Measurements from ENCODE around the gene MACROD2.

Gene MACROD2

GRCh38 chr20:14701326-14701725, 706.0 kb downstream of the MACROD2 start:
- TF ChIP-seq, protein P1, sequence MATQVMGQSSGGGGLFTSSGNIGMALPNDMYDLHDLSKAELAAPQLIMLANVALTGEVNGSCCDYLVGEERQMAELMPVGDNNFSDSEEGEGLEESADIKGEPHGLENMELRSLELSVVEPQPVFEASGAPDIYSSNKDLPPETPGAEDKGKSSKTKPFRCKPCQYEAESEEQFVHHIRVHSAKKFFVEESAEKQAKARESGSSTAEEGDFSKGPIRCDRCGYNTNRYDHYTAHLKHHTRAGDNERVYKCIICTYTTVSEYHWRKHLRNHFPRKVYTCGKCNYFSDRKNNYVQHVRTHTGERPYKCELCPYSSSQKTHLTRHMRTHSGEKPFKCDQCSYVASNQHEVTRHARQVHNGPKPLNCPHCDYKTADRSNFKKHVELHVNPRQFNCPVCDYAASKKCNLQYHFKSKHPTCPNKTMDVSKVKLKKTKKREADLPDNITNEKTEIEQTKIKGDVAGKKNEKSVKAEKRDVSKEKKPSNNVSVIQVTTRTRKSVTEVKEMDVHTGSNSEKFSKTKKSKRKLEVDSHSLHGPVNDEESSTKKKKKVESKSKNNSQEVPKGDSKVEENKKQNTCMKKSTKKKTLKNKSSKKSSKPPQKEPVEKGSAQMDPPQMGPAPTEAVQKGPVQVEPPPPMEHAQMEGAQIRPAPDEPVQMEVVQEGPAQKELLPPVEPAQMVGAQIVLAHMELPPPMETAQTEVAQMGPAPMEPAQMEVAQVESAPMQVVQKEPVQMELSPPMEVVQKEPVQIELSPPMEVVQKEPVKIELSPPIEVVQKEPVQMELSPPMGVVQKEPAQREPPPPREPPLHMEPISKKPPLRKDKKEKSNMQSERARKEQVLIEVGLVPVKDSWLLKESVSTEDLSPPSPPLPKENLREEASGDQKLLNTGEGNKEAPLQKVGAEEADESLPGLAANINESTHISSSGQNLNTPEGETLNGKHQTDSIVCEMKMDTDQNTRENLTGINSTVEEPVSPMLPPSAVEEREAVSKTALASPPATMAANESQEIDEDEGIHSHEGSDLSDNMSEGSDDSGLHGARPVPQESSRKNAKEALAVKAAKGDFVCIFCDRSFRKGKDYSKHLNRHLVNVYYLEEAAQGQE (IDR thresholded peaks at IDR 0.05; ENCODE audit: insufficient read depth in 1 of 2, low read depth in 2 of 2, low read length in 2 of 2) = no peak
- no peak for TF ChIP-seq FOXP2 (optimal IDR thresholded peaks at IDR 0.05; ENCODE audit: borderline replicate concordance, extremely low read depth, extremely low read length, insufficient read depth)
- no peak for TF ChIP-seq TAF1 (IDR thresholded peaks at IDR 0.05; ENCODE audit: borderline replicate concordance, insufficient read depth, low read length)
- no peak for TF ChIP-seq POLR2AphosphoS5 (IDR thresholded peaks at IDR 0.05; ENCODE audit: low read depth, low read length)
- no peak for TF ChIP-seq SIN3A (IDR thresholded peaks at IDR 0.05; ENCODE audit: borderline replicate concordance, insufficient read depth, low read length)

GRCh38 chr20:14706555-14706954, 711.2 kb downstream of the MACROD2 start:
- TF ChIP-seq SIN3A (IDR thresholded peaks at IDR 0.05; ENCODE audit: borderline replicate concordance, insufficient read depth, low read length) = no peak
- no peak for TF ChIP-seq TAF1 (IDR thresholded peaks at IDR 0.05; ENCODE audit: borderline replicate concordance, insufficient read depth, low read length)
- no peak for TF ChIP-seq FOXP2 (optimal IDR thresholded peaks at IDR 0.05; ENCODE audit: borderline replicate concordance, extremely low read depth, extremely low read length, insufficient read depth)
- TF ChIP-seq POLR2AphosphoS5 (IDR thresholded peaks at IDR 0.05; ENCODE audit: low read depth, low read length) = no peak
- TF ChIP-seq, protein P1 (IDR thresholded peaks at IDR 0.05; ENCODE audit: insufficient read depth in 1 of 2, low read depth in 2 of 2, low read length in 2 of 2) = no peak

DNA sequence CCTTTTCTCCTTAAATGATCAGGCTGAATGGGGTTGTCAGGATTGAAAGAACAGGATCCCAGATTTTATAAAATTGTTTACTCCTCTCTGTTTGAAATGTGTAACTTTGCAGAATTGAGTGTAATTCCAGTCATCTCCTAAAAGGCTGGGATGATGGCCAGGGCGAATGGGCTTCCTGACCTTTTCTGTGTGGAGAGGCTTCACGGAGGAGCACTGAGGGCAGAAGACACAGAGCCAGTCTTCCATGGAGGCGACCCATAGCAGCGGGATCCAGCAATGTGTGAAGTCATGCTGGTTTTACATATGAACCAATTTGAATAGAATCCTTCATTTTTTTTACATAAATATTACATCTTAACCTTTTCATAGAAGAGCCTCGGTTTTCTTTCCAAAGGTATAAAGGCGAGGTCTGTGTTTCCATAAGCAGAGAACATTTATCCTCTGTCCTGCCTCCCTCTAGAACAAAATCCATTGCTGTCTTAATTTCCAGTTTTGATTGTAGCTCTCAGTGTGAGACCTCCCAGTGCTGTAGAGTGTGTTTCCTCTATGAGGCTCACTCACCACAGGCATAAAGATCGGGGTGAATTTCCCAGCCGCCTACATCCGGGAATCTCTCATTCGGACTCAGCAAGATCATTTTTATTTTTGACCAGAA, 711.8 kb downstream of the MACROD2 start:
- no peak for TF ChIP-seq SIN3A (IDR thresholded peaks at IDR 0.05; ENCODE audit: borderline replicate concordance, insufficient read depth, low read length)
- TF ChIP-seq FOXP2 (optimal IDR thresholded peaks at IDR 0.05; ENCODE audit: borderline replicate concordance, extremely low read depth, extremely low read length, insufficient read depth) = no peak
- TF ChIP-seq, protein P1 (IDR thresholded peaks at IDR 0.05; ENCODE audit: insufficient read depth in 1 of 2, low read depth in 2 of 2, low read length in 2 of 2) = no peak
- no peak for TF ChIP-seq TAF1 (IDR thresholded peaks at IDR 0.05; ENCODE audit: borderline replicate concordance, insufficient read depth, low read length)
- no peak for TF ChIP-seq POLR2AphosphoS5 (IDR thresholded peaks at IDR 0.05; ENCODE audit: low read depth, low read length)

- TF ChIP-seq TAF1 (IDR thresholded peaks at IDR 0.05; ENCODE audit: borderline replicate concordance, insufficient read depth, low read length) = no peak
- no peak for TF ChIP-seq SIN3A (IDR thresholded peaks at IDR 0.05; ENCODE audit: borderline replicate concordance, insufficient read depth, low read length)
- TF ChIP-seq POLR2AphosphoS5 (IDR thresholded peaks at IDR 0.05; ENCODE audit: low read depth, low read length) = no peak
- TF ChIP-seq, protein P1 (IDR thresholded peaks at IDR 0.05; ENCODE audit: insufficient read depth in 1 of 2, low read depth in 2 of 2, low read length in 2 of 2) = no peak
- no peak for TF ChIP-seq FOXP2 (optimal IDR thresholded peaks at IDR 0.05; ENCODE audit: borderline replicate concordance, extremely low read depth, extremely low read length, insufficient read depth)
Observed at GRCh38 chr20:14707865-14708596, 712.7 kb downstream of the MACROD2 start.
